HG03139 (cell line): ENCODE data around the gene GAK.

Experiments used
- ATAC-seq: cut with Tn5 transposase; IDR thresholded peaks from one replicate; pipeline ENCODE4 v1.9.1; 2021; ENCODE audit not compliant: unreplicated experiment

GAK gene

GRCh38 chr4:892780-893179 lies 39.3 kb downstream of the GAK start:
- ATAC-seq, result no peak

DNA sequence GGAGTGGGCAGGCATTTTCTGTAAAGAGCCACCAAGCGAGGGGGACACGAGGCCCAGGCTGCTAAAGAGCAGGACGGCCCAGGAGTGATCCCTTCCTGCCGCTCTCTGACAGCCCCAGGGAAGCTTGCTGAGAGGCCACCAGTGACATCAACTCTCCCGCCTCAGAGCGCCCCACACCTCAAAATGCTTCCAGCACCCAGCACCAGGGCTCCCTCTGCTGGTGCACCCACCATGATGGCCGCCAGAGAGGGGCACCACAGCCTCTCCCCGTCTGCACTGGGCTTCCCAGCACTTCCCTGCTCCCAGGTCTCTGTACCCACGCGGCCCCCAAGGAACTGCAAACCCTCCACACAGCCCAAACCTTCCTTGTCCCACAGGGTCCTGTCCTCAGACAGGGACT lies 40.4 kb downstream of the GAK start:
- ATAC-seq, result no peak

GRCh38 chr4:890036-890695 lies 42.0 kb downstream of the GAK start:
- no peak for ATAC-seq

- no peak for ATAC-seq
These were observed 42.6 kb downstream of the GAK start for GRCh38 chr4:889516-889915.

- no peak for ATAC-seq
These were observed 44.1 kb downstream of the GAK start for GRCh38 chr4:888029-888428.

DNA sequence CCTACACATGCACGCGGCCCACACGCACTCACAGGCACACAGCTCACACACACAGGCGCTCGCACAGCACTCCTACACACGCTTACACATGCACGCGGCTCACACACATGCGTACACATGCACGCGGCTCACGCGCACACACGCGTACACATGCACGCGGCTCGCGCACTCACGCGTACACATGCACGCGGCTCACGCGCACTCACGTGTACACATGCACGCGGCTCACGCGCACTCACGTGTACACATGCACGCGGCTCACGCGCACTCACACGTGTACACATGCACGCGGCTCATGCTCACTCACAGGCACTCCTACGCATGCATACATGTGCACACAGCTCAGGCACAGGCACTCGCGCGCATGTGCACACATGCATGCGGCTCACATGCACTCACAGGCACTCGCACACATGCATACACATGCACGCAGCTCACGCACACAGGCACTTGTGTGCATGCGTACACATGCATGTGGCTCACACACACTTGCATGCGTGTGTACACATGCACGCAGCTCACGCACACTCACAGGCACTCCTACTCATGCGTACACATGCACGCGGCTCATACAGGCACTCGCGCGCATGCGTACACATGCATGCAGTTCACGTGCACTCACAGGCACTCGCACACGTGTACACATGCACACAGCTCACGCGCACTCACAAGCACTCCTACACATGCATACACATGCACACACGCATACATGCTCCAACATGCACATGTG lies 44.9 kb downstream of the GAK start:
- no peak for ATAC-seq

DNA sequence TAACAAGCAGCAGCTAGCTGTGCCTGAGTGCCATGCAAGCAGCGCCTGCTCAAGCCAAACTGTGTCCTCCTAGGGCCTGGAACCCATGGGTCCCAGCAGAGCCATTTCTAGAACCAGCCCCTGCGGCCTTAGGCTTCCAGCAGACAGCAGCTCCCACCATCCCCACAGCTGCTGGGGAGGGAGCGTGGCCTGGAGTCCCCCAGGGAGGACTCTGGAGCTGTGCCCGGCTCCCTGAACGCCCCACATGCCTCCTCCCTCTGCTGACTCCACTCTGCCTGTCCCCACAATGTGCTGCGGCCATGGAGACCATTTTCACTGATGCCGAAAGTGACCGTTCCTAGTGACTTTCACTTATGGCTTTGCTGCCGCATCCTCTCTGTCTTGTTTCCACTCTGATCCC lies 45.9 kb downstream of the GAK start:
- ATAC-seq, result no peak

DNA sequence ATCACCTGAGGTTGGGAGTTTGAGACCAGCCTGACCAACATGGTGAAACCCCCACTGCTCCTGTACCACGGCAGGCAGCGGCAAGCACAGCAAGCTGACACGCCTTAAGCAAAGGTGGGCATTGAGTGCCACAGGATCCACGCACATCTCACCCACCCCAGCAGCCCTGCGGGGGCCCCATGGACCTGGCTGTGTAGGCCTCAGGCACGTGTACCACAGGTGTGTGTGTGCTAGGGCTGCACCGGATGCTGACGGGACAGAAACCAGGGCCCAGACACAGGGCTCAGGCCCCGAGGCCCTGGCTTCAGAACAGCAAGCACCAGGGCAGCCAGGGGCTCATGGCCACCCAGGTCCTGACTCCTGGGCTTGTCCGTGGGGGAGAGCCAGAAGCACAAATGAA lies 46.8 kb downstream of the GAK start:
- ATAC-seq, result no peak

DNA sequence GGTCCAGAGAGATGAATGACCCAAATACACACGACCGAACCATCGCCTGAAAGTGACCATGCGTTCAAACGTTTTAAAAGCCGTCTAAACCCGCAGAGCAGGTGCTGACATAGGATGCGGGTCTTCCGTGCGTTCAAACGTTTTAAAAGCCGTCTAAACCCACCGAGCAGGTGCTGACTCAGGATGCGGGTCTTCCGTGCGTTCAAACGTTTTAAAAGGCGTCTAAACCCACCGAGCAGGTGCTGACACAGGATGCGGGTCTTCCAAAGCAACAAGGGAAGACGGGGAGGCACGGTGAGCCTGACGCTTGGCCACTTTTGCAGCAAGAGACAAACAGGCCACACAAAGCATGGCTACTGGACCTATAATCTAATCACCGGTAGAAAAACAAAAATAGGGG lies 47.2 kb downstream of the GAK start:
- no peak for ATAC-seq

DNA sequence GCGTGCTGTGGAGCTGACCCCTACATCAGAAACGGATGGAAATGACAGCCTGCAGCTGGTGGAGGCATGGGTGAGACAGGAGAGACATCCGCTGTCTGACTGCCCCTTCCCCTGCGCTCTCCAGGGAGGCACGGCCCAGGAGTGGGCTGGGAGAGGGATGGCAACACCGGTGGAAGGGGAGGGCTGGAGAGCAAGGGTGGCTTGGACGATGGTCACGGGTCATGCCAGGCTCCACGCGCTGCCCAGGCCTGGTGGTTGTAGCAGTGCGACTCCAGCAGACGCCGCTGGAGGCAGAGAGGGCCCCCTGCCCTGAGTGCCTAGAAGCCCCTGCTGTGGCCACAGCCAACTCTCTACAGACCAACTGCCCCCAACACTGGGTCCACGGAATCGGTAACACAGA lies 47.9 kb downstream of the GAK start:
- no peak for ATAC-seq

DNA sequence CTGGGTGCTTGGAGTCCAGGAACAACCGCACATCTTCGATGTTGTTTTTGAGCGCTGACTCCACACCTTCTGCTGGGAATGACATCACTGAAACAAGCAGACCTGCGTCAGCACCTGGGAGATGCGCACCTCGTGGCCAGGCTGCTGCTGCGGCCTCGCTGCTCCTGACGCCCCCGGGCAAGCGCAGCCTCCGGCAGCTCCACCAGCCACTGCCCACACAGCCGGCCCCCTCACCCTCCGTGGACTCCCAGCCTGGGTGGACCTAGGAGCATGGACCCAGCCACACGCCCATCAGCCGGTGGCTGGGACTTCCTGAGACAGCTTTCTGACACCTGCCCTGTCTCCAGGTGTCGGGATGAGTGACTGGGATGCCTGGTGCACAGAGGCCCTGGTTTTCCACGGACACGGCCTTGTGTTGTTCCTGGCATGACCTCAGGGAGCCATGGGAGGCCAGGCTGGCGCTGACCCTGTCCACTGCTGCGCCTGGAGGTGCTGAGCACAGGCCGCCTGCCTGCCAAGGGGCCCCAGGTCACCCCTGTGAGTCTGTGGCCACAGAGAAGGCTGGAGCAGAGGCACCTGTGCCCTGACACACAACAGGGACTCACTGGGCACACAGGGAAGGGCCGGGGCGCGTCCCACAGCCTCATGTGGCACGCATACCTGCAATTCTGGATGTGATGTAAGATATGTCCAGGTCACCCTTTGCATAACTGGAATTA lies 48.6 kb downstream of the GAK start:
- ATAC-seq, result no peak

- no peak for ATAC-seq
These were observed 49.5 kb downstream of the GAK start for GRCh38 chr4:882646-883045.

DNA sequence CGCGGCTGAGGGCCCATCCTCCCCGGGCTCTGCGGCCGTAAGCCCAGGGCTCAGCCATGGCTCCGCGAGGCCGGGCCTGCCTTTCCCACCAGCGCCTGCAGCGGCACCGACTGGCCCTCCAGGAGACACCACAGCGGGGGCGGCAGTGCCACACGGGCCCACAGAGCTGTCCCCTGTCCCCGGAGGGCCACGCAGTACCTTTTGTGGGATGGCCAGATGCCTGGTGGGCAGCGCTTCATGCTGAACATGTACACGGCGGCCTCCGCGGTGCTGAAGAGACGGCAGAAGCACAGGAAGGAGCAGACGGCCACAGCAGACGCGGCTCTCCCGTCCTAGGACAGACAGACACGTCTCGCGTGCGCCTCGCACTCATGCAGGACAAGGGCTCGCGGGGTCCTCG lies 50.4 kb downstream of the GAK start:
- no peak for ATAC-seq

DNA sequence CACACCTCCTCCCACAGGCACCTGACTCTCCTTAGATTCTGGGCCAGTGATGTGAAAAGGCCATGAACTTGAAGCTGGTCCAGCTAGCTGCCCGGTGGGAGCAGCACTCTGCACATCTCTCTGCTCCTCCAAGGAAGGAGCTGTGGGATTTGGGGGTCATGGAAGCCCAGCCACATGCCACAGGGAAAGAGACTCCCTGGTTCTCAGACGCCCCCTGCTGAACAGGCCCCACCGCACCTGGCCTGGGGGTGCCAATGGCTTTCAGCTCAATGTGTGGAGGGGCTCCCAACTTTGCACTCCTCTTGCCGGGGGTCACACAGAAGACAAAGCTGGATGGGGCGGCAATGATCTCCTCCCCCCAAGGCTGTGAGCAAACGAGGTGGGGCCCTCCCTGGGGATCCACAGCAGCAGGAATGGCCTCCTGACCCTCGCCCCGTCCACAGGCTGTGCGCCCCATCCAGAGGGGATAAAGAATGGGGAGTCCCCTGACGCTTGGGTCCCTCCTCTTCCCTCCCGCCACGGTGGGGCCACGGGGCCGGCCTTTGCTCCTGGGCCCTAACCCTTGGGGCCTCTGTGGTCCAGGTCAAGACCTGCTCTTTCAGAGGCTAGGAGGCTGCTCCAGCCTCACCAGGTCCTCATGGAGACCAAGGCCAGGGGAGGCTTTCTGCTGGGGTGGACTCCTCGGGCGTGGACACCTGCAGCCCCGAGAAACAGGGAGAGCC lies 51.3 kb downstream of the GAK start:
- no peak for ATAC-seq

DNA sequence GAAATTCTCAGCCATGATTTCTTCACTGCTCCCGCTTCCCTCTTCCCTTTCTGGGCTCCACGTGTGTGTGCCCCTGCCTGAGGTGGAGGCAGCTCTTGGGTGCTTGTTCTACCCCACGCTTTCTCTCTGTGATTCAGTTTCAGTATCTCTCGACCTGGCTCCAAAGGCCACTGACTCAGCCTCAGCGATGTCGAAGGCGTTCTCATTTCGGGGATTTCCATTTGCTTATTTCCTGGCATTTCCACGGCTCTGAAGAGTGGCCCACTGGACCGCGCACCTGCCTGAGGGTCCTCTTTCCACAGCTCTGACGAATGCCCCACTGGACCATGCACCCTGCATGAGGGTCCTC lies 52.4 kb downstream of the GAK start:
- ATAC-seq, result no peak

DNA sequence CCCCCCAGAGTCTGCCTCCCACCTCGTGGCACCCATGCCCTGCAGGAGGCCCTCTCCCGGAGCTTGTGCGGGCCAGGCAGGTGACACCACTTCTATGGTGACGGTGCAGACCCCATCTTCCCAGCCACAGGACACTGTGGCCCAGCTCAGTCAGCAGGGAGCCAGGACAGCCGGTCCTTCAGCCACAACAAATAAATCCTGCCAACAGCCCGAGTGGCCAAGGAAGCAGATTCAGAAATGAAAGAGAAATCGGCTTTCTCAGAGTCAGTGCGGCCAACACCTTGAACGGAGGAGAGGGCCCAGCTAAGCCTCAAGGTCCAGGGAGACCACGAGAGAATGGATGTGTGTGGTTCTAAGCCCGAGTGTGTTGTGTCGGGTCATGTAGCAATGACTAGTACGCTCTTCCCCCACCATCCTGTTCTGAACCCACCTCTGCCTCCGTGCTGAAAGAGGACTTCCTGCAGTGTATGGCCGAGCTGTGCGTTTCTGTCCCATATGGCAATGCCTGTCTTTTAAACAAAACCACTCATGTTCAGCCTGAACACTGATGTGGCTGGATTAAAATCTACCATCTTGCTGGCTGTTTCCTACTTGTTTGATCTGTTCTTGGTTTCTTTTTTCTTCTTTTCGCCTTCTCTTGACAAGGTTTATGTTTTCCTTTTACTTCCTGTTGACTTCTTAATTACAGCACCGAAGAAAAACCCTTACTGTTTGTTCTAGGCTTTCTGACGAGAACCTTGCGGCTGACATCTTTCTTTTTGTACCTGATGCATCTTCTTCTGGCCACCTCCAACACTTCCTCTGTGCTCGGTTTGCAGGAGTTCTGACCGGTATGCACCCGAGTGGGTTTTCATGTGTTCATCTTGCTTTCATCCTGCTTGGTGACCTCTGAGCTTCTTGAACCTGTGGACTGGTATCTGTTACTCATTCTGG lies 53.1 kb downstream of the GAK start:
- ATAC-seq, result no peak

GRCh38 chr4:877502-877901 lies 54.6 kb downstream of the GAK start:
- ATAC-seq, result no peak

DNA sequence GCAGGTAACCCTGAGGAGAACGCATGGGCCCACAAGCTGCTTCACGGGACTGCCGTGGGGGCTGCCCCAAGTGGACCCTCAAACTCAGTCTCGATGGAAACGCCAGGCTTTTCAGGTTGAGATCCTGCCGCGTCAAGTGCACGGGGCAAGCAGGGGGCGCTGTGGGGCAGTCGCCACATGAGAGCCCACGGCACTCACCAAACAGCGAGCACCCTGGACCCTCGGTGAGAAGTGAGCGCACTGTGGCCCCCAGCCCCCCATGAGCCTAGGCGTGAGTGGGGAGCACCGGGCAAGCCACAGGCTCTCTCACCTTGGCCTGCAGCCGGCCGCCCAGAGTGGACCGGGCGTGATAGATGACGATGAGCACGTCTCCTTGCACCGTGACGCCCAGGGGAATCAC lies 55.3 kb downstream of the GAK start:
- no peak for ATAC-seq

- ATAC-seq, result no peak
These were observed 56.2 kb downstream of the GAK start for GRCh38 chr4:875818-876423.
